SH-SY5Y (cell line): Measurements from ENCODE around the gene MADD.

Source experiments
- GATA2 ChIP-seq: IDR thresholded peaks from 2 replicates; pipeline ENCODE4 v1.6.1; 2011; ENCODE audit warnings: mild to moderate bottlenecking, low read depth, low read length
- GATA3 ChIP-seq: IDR thresholded peaks from 2 replicates; pipeline ENCODE4 v1.6.1; 2011; ENCODE audit warnings: low read depth, mild to moderate bottlenecking, low read length, moderate library complexity

- TF ChIP-seq GATA3 (no peak), GATA2 (no peak)
Measured at GRCh38 chr11:47359162-47359561, 89.2 kb downstream of the MADD start.
